ENCODE data around the gene GSG1L. TPM values are rescaled to one million over a fixed set of nuclear protein-coding genes. Genes with fewer than 3 reads are reported as not detected.

GSG1L gene
- total and polyA plus RNA-seq, 9 of the 15 experiments (the other 6 are each of a cell fraction or from before 2014, with no cell fraction given): not detected

DNA sequence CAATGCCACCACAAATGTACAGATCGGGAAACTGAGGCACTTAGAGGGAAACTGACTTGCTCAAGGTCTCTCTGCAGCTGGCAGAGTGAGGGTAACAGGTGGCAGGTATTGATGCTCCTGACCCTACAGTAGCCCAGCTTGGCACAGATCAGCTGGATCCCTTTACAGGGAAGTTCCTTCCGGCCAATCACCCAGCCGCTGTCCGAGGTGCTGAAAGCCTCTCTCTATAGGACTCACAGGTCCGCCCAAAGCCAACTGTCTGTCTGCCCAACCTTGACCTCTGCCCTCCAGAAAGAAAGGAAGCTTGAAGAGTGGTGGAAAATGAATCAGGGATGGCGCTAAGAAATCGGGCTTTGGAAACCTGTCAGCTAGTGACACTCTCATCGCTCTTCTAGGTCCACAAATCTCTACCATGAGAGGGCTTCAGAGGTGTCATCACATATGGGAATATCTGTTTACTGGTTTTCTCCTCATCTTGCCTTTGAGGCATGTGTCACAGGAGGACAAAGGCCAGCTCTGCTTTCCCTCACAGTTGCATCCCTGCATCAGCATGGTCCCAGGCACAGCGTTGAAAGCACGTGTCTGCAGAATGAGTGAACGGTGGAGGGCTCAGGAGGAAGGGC, 267.4 kb downstream of the GSG1L start (continued):
- TF ChIP-seq, protein P1, sequence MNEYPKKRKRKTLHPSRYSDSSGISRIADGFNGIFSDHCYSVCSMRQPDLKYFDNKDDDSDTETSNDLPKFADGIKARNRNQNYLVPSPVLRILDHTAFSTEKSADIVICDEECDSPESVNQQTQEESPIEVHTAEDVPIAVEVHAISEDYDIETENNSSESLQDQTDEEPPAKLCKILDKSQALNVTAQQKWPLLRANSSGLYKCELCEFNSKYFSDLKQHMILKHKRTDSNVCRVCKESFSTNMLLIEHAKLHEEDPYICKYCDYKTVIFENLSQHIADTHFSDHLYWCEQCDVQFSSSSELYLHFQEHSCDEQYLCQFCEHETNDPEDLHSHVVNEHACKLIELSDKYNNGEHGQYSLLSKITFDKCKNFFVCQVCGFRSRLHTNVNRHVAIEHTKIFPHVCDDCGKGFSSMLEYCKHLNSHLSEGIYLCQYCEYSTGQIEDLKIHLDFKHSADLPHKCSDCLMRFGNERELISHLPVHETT (CRISPR knock-in tag; conservative IDR thresholded peaks at IDR 0.05 in 1 of 2, IDR thresholded peaks at IDR 0.05 in 1 of 2): no peak
- TF ChIP-seq KDM4B (IDR thresholded peaks at IDR 0.05; ENCODE audit: borderline replicate concordance in 2 of 2, low read depth in 1 of 2): no peak
- TF ChIP-seq ZNF780A (CRISPR knock-in tag; IDR thresholded peaks at IDR 0.05): no peak
- TF ChIP-seq DDX20 (tag; IDR thresholded peaks at IDR 0.05; ENCODE audit: low read depth): no peak
- TF ChIP-seq, protein P2, sequence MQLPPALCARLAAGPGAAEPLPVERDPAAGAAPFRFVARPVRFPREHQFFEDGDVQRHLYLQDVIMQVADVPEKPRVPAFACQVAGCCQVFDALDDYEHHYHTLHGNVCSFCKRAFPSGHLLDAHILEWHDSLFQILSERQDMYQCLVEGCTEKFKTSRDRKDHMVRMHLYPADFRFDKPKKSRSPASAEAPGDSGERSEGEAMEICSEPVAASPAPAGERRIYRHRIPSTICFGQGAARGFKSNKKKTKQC (CRISPR knock-in tag; IDR thresholded peaks at IDR 0.05): peak; percentile 90
- no peak for TF ChIP-seq SMAD2 (IDR thresholded peaks at IDR 0.05; ENCODE audit: low read depth, low read length)
- no peak for TF ChIP-seq NCOA1 (IDR thresholded peaks at IDR 0.05; ENCODE audit: low read depth)
- TF ChIP-seq CREM (IDR thresholded peaks at IDR 0.05; ENCODE audit: low read depth): 0 out of 2 replicates have a peak, but pooled peaks have one; percentile 14
- no peak for TF ChIP-seq RUNX1 (IDR thresholded peaks at IDR 0.05; ENCODE audit: low read depth)
- TF ChIP-seq RCOR1 (IDR thresholded peaks at IDR 0.05; ENCODE audit: borderline replicate concordance in 1 of 2, low read depth in 2 of 2, low read length in 2 of 2): peak in 1 of 2 experiments; percentile 41; a peak in 1 of 4 replicates
- TF ChIP-seq TRIM28 (IDR thresholded peaks at IDR 0.05): no peak
- TF ChIP-seq, protein P3, sequence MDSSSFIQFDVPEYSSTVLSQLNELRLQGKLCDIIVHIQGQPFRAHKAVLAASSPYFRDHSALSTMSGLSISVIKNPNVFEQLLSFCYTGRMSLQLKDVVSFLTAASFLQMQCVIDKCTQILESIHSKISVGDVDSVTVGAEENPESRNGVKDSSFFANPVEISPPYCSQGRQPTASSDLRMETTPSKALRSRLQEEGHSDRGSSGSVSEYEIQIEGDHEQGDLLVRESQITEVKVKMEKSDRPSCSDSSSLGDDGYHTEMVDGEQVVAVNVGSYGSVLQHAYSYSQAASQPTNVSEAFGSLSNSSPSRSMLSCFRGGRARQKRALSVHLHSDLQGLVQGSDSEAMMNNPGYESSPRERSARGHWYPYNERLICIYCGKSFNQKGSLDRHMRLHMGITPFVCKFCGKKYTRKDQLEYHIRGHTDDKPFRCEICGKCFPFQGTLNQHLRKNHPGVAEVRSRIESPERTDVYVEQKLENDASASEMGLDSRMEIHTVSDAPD (CRISPR knock-in tag; IDR thresholded peaks at IDR 0.05): no peak
- peak; percentile 53; the same call in 1 of the 2 replicates for TF ChIP-seq ZNF644 (tag; IDR thresholded peaks at IDR 0.05; ENCODE audit: low read depth)
- no peak for TF ChIP-seq NELFE (IDR thresholded peaks at IDR 0.05; ENCODE audit: insufficient read depth, insufficient read length)
- no peak for TF ChIP-seq ZBTB7A (IDR thresholded peaks at IDR 0.05; ENCODE audit: borderline replicate concordance, control insufficient read depth, low read depth, low read length)
- TF ChIP-seq ZSCAN29 (IDR thresholded peaks at IDR 0.05): no peak
- no peak for TF ChIP-seq GABPB2 (CRISPR knock-in tag; conservative IDR thresholded peaks at IDR 0.05)
- TF ChIP-seq, protein P4, sequence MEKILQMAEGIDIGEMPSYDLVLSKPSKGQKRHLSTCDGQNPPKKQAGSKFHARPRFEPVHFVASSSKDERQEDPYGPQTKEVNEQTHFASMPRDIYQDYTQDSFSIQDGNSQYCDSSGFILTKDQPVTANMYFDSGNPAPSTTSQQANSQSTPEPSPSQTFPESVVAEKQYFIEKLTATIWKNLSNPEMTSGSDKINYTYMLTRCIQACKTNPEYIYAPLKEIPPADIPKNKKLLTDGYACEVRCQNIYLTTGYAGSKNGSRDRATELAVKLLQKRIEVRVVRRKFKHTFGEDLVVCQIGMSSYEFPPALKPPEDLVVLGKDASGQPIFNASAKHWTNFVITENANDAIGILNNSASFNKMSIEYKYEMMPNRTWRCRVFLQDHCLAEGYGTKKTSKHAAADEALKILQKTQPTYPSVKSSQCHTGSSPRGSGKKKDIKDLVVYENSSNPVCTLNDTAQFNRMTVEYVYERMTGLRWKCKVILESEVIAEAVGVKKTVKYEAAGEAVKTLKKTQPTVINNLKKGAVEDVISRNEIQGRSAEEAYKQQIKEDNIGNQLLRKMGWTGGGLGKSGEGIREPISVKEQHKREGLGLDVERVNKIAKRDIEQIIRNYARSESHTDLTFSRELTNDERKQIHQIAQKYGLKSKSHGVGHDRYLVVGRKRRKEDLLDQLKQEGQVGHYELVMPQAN (IDR thresholded peaks at IDR 0.05; ENCODE audit: borderline replicate concordance): no peak
- TF ChIP-seq PHB2 (IDR thresholded peaks at IDR 0.05; ENCODE audit: low read depth): no peak
- TF ChIP-seq SP2 (IDR thresholded peaks at IDR 0.05; ENCODE audit: extremely low read depth, low read depth, low read length, poor library complexity, severe bottlenecking): no peak
- TF ChIP-seq PRMT5 (CRISPR knock-in tag; IDR thresholded peaks at IDR 0.05): peak; percentile 90
- TF ChIP-seq EHMT2 (IDR thresholded peaks at IDR 0.05): peak; percentile 98
- no peak for TF ChIP-seq POU5F1 (IDR thresholded peaks at IDR 0.05; ENCODE audit: borderline replicate concordance, low read depth, low read length, partially characterized antibody)
- TF ChIP-seq HDAC8 (tag; IDR thresholded peaks at IDR 0.05): no peak
- no peak for TF ChIP-seq SIRT6 (IDR thresholded peaks at IDR 0.05; ENCODE audit: low read depth, low read length)

Measured in K562 (cell line).